ENCODE data around the gene ITGA7. TPM values are rescaled to one million over a fixed set of nuclear protein-coding genes. Genes with fewer than 3 reads are reported as not detected.
A peak's percentile ranks its signal among the peaks of the same experiment; 100 is the strongest.

Gene ITGA7
- total and polyA plus RNA-seq, 9 donors, result 195 to 461 (median 375) TPM

DNA sequence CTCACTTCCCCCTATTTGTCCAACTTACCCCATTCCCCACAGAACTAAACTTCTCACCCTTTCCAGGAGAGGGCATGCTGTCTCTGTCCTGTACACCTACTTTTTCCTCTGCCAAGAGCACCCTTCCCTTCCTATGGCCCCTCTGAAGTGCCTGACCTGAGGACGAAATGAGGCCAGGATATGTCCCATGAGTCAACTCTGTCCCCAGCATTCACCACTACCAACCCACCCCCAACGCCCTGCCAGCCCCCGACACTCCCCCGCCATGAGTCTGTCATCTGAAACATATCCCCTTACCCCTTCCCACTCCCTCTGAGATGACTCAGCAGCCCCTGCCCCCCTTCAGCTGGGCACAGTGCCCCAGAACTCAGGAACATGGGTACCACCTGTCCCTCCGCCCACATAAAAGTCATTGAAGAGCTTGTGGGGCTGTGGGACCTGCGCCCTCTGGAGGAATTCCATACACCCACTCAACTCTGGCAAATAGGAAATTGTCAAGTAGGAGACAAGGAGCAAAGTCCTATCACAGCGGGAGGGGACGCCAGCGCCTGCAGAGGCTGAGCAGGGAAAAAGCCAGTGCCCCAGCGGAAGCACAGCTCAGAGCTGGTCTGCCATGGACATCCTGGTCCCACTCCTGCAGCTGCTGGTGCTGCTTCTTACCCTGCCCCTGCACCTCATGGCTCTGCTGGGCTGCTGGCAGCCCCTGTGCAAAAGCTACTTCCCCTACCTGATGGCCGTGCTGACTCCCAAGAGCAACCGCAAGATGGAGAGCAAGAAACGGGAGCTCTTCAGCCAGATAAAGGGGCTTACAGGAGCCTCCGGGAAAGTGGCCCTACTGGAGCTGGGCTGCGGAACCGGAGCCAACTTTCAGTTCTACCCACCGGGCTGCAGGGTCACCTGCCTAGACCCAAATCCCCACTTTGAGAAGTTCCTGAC is 26.3 kb downstream of the ITGA7 start:
- Histone ChIP-seq H3K4me3 (ENCODE audit: low read length) (peak overlapping the region; percentile 15), H3K27me3 (ENCODE audit: control insufficient read depth, insufficient read depth, low read length) (peaks cover 2% of the 10 kb centered on the region), H3K27ac (ENCODE audit: low read length) (peak overlapping the region; percentile 39), H3K4me1 (ENCODE audit: control insufficient read depth, insufficient read depth, low read length) (peaks cover 18% of the 10 kb centered on the region), H3K9me3 (replicated peaks; ENCODE audit: control insufficient read depth, low read depth, low read length) (no peaks in the 10 kb centered on the region), H3K36me3 (ENCODE audit: control insufficient read depth, insufficient read depth, low read length) (peaks cover 26% of the 10 kb centered on the region)
- peak; percentile 83 for DNase-seq
- WGBS (ENCODE audit: insufficient coverage), result 22% methylated on average over 13 of the region's 17 CpGs

DNA sequence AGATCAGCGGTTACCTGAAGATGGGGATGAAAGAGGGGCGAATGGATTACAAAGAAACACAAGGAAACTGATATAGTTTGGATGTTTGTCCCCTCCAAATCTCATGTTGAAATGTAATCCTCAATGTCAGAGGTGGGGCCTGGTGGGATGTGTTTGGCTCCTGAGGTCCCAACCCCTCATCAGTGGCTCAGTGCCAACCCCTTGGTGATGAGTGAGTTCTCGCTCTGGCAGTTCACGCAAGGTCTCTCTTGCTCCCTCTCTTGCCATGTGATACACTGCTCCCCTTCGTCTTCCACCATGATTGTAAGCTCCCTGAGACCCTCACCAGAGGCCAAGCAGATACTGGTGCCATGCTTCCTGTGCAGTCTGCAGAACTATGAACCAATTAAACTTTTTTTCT is 28.0 kb downstream of the ITGA7 start:
- peaks cover 2% of the 10 kb centered on the region for H3K27me3 ChIP-seq (ENCODE audit: control insufficient read depth, insufficient read depth, low read length)
- no peak for DNase-seq
- peaks cover 18% of the 10 kb centered on the region for H3K4me1 ChIP-seq (ENCODE audit: control insufficient read depth, insufficient read depth, low read length)
- H3K27ac ChIP-seq (ENCODE audit: low read length), result no peak overlapping the region
- WGBS (ENCODE audit: insufficient coverage), result 96% methylated on average over 3 of the region's 5 CpGs
- peaks cover 9% of the 10 kb centered on the region for H3K36me3 ChIP-seq (ENCODE audit: control insufficient read depth, insufficient read depth, low read length)
- no peaks in the 10 kb centered on the region for H3K9me3 ChIP-seq (replicated peaks; ENCODE audit: control insufficient read depth, low read depth, low read length)
- H3K4me3 ChIP-seq (ENCODE audit: low read length), result no peak overlapping the region

DNA sequence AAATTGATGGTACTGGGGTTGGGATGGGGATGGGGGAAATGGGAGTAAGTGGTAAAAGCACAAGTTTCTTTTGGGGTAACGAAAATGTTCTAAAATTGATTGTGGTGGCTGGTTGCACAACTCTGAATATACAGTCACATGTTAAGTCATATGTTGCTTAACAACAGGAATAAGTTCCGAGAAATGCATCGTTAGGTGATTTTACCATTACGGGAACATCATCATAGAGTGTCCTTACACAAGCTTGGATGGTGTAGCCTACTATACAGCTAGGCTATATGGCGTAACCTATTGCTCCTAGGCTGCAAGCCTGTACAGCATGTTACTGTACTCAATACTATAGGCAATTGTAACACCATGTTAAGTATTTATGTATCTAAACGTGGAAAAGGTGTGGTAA is 31.0 kb downstream of the ITGA7 start:
- no peak overlapping the region for H3K27ac ChIP-seq (ENCODE audit: low read length)
- 40% methylated on average over 2 of the region's 6 CpGs for WGBS (ENCODE audit: insufficient coverage)
- DNase-seq, result peak; percentile 46

DNA sequence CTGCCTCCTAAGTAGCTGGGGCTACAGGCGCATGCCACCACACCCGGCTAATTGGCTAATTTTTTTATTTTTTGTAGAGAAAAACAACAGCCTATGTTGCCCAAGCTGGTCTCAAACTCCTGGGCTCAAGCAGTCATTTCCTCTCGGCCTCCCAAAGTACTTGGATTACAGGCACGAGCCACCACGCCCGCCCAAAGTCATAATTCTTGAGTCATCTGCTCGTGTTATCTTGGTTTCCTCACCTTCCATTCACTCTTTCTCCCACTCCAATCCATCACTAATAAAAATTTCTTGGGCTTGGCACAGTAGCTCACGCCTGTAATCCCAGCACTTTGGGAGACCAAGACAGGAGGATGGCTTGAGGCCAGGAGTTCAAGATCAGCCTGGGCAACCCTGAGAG is 32.0 kb downstream of the ITGA7 start:
- no peaks in the 10 kb centered on the region for H3K36me3 ChIP-seq (ENCODE audit: control insufficient read depth, insufficient read depth, low read length)
- no peak overlapping the region for H3K4me3 ChIP-seq (ENCODE audit: low read length)
- no peaks in the 10 kb centered on the region for H3K9me3 ChIP-seq (replicated peaks; ENCODE audit: control insufficient read depth, low read depth, low read length)
- no peaks in the 10 kb centered on the region for H3K27me3 ChIP-seq (ENCODE audit: control insufficient read depth, insufficient read depth, low read length)
- no peak for DNase-seq
- no peak overlapping the region for H3K27ac ChIP-seq (ENCODE audit: low read length)
- H3K4me1 ChIP-seq (ENCODE audit: control insufficient read depth, insufficient read depth, low read length), result peaks cover 1% of the 10 kb centered on the region
- 84% methylated on average over 5 of the region's 8 CpGs for WGBS (ENCODE audit: insufficient coverage)

More for the DNA sequence above, 31.0 kb downstream of the ITGA7 start:
- H3K4me1 ChIP-seq (ENCODE audit: control insufficient read depth, insufficient read depth, low read length), result peaks cover 10% of the 10 kb centered on the region
- H3K9me3 ChIP-seq (replicated peaks; ENCODE audit: control insufficient read depth, low read depth, low read length), result no peaks in the 10 kb centered on the region
- peaks cover 2% of the 10 kb centered on the region for H3K27me3 ChIP-seq (ENCODE audit: control insufficient read depth, insufficient read depth, low read length)
- H3K36me3 ChIP-seq (ENCODE audit: control insufficient read depth, insufficient read depth, low read length), result no peaks in the 10 kb centered on the region
- no peak overlapping the region for H3K4me3 ChIP-seq (ENCODE audit: low read length)

DNA sequence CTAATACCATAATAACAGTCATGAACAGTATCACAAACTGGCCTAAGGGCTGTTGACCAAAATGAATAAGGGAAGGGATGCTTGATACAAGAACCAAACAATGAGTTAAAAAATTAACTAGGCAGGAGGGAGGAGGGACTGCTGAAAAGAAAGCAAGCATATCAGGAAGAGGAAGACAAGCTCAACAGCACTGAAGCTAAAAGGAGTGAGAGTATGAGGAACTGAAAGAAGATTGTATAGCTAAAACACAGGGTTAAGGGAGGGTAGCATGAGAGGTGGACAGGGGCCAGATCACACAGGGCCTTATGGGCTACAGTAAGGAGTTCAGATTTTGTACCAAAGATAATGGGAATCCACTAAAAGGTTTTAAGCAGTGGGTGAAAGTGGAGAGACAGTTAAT is 34.1 kb downstream of the ITGA7 start:
- DNase-seq, result peak; percentile 53
- H3K4me1 ChIP-seq (ENCODE audit: control insufficient read depth, insufficient read depth, low read length), result no peaks in the 10 kb centered on the region

DNA sequence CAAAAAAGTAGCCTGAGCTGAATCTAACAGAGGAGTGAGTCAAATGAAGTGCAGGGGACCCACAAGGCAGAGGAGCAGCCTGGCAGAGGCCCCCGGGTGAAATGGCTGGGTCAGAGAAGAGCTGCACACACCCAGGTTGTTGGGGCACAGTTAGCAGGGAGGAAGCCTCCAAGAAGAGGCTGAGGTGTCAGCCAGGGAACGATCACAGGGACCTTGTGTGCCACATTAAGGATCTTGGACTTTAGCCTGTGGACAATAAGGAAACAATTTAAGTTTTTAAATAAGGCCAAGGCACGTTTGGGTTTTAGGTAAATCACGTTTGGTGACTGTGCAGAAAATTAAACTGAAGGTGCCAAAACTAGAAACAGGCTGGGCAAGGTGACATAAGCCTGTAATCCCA is 36.0 kb downstream of the ITGA7 start:
- no peaks in the 10 kb centered on the region for H3K27me3 ChIP-seq (ENCODE audit: control insufficient read depth, insufficient read depth, low read length)
- no peak overlapping the region for H3K4me3 ChIP-seq (ENCODE audit: low read length)
- H3K4me1 ChIP-seq (ENCODE audit: control insufficient read depth, insufficient read depth, low read length), result no peaks in the 10 kb centered on the region
- H3K27ac ChIP-seq (ENCODE audit: low read length), result no peak overlapping the region
- no peaks in the 10 kb centered on the region for H3K9me3 ChIP-seq (replicated peaks; ENCODE audit: control insufficient read depth, low read depth, low read length)
- H3K36me3 ChIP-seq (ENCODE audit: control insufficient read depth, insufficient read depth, low read length), result no peaks in the 10 kb centered on the region
- whole genome bisulfite sequencing (ENCODE audit: insufficient coverage), result 57% methylated on average over 4 of the region's 4 CpGs
- no peak for DNase-seq

More for the DNA sequence above, 34.1 kb downstream of the ITGA7 start:
- H3K27me3 ChIP-seq (ENCODE audit: control insufficient read depth, insufficient read depth, low read length), result no peaks in the 10 kb centered on the region
- no peaks in the 10 kb centered on the region for H3K9me3 ChIP-seq (replicated peaks; ENCODE audit: control insufficient read depth, low read depth, low read length)
- H3K27ac ChIP-seq (ENCODE audit: low read length), result no peak overlapping the region
- no peaks in the 10 kb centered on the region for H3K36me3 ChIP-seq (ENCODE audit: control insufficient read depth, insufficient read depth, low read length)
- H3K4me3 ChIP-seq (ENCODE audit: low read length), result no peak overlapping the region

DNA sequence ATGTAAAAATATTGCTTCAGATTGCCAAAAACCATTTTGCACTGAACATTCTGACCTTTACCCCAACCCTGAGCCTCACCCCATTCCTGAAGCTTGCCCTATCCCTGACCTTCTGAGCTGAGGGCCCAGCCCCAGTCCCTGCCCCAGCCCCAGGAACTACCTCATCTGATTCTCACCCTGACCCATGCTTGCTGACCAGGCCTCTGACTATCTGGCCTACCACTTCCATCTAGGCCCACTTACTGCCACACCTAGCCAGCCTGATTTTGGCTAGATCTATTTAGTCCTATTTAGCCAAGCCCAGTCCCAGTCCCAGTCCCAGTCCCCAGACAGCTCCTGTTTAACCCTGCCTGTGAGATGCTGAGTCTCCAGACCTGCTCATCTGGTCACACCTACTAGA is 37.4 kb downstream of the ITGA7 start:
- H3K9me3 ChIP-seq (replicated peaks; ENCODE audit: control insufficient read depth, low read depth, low read length), result no peaks in the 10 kb centered on the region
- no peaks in the 10 kb centered on the region for H3K36me3 ChIP-seq (ENCODE audit: control insufficient read depth, insufficient read depth, low read length)
- H3K27me3 ChIP-seq (ENCODE audit: control insufficient read depth, insufficient read depth, low read length), result no peaks in the 10 kb centered on the region
- H3K27ac ChIP-seq (ENCODE audit: low read length), result no peak overlapping the region
- no peaks in the 10 kb centered on the region for H3K4me1 ChIP-seq (ENCODE audit: control insufficient read depth, insufficient read depth, low read length)
- no peak overlapping the region for H3K4me3 ChIP-seq (ENCODE audit: low read length)
- DNase-seq, result no peak

DNA sequence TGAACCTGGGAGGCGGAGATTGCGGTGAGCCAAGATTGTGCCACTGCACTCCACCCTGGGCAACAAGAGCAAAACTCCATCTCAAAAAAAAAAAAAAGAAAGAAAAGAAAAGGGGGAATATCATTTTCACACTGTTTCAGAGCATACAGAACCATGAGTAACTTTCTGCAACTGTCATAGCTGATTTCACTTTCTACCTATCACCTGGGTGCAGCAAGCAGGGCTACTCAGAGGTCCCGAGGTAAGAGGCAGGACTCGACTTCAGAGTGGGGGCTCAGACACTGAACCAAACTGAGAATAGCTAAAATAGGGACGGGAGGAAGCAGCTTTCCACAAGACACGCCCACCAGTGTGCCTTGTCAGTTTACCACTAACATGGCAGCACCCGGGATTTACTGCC is 41.2 kb downstream of the ITGA7 start:
- H3K36me3 ChIP-seq (ENCODE audit: control insufficient read depth, insufficient read depth, low read length), result no peaks in the 10 kb centered on the region
- peaks cover 2% of the 10 kb centered on the region for H3K4me1 ChIP-seq (ENCODE audit: control insufficient read depth, insufficient read depth, low read length)
- H3K4me3 ChIP-seq (ENCODE audit: low read length), result no peak overlapping the region
- H3K9me3 ChIP-seq (replicated peaks; ENCODE audit: control insufficient read depth, low read depth, low read length), result no peaks in the 10 kb centered on the region
- 59% methylated on average over 4 of the region's 7 CpGs for WGBS (ENCODE audit: insufficient coverage)
- no peak for DNase-seq
- H3K27ac ChIP-seq (ENCODE audit: low read length), result no peak overlapping the region
- H3K27me3 ChIP-seq (ENCODE audit: control insufficient read depth, insufficient read depth, low read length), result no peaks in the 10 kb centered on the region

DNA sequence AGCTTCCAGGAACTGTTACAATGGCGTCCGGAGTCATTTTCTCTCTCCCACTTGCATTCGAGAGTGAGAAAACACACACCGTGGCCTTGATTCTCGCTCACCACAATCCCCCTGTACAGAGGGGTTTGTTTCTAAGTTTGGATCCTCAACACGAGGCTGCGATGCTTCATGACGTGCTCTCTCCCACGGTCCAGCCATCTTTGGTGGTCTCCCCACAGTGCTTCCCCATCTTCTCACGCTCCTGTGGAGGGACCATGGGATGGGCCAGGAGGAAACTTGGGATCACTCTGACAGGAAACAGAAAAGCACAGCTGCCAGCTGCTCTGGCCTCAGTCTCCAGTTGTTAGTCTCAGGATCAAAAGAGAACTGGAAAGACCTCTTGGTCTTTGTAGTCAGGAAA is 42.9 kb downstream of the ITGA7 start:
- Histone ChIP-seq H3K4me1 (ENCODE audit: control insufficient read depth, insufficient read depth, low read length) (peaks cover 2% of the 10 kb centered on the region), H3K27ac (ENCODE audit: low read length) (no peak overlapping the region)
- 36% methylated on average over 4 of the region's 10 CpGs for WGBS (ENCODE audit: insufficient coverage)

DNA sequence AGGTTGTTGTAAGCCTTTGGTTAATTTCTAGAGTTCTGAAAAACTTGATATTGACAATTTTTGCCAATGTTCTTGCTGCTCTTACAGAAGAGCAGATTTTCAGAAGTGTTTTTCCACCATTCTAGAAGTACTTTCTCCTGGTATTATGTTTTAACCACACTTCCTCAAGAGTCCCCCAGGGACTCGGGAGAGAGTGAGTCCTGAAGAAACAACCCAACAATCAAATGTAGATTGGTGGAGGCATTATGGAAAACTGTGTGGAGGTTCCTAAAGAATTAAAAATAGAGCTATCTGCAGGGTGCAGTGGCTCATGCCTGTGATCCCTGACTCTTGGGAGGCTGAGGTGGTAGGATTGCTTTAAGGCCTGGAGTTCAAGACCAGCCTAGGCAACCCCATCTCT is 44.3 kb downstream of the ITGA7 start:
- Histone ChIP-seq H3K36me3 (ENCODE audit: control insufficient read depth, insufficient read depth, low read length) (no peaks in the 10 kb centered on the region), H3K4me3 (ENCODE audit: low read length) (no peak overlapping the region), H3K4me1 (ENCODE audit: control insufficient read depth, insufficient read depth, low read length) (peaks cover 2% of the 10 kb centered on the region), H3K9me3 (replicated peaks; ENCODE audit: control insufficient read depth, low read depth, low read length) (no peaks in the 10 kb centered on the region), H3K27ac (ENCODE audit: low read length) (no peak overlapping the region), H3K27me3 (ENCODE audit: control insufficient read depth, insufficient read depth, low read length) (no peaks in the 10 kb centered on the region)
- no CpG with 5 or more reads among the region's 1 CpG for WGBS (ENCODE audit: insufficient coverage)
- no peak for DNase-seq

More for the DNA sequence above, 42.9 kb downstream of the ITGA7 start:
- Histone ChIP-seq H3K9me3 (replicated peaks; ENCODE audit: control insufficient read depth, low read depth, low read length) (no peaks in the 10 kb centered on the region), H3K4me3 (ENCODE audit: low read length) (no peak overlapping the region), H3K36me3 (ENCODE audit: control insufficient read depth, insufficient read depth, low read length) (no peaks in the 10 kb centered on the region), H3K27me3 (ENCODE audit: control insufficient read depth, insufficient read depth, low read length) (no peaks in the 10 kb centered on the region)
- no peak for DNase-seq
